ENCODE results near the gene CNOT3.

CNOT3 gene

GRCh38 chr19:54147676-54148075 is 10.1 kb downstream of the CNOT3 start:
- H3K36me3 ChIP-seq (ENCODE audit: low read length): peaks cover 3% of the 10 kb centered on the region; the same call in 1 of the 2 replicates
- H3K9ac ChIP-seq (ENCODE audit: low read length): no peak overlapping the region
- H3K79me2 ChIP-seq (ENCODE audit: insufficient read depth, low read length): peaks cover under 1% of the 10 kb centered on the region; the same call in 1 of the 2 replicates
- H3K9me2 ChIP-seq (replicated peaks; ENCODE audit: insufficient read depth, low read length): no peaks in the 10 kb centered on the region
- no peaks in the 10 kb centered on the region for H3F3A ChIP-seq (ENCODE audit: insufficient read depth)
- H3K27me3 ChIP-seq (ENCODE audit: low read length): no peaks in the 10 kb centered on the region
- H4K20me1 ChIP-seq (ENCODE audit: low read depth, low read length): no peaks in the 10 kb centered on the region
- H3K4me3 ChIP-seq (ENCODE audit: insufficient read depth, low read length, poor library complexity, severe bottlenecking): no peak overlapping the region
- H3K9me3 ChIP-seq (ENCODE audit: insufficient read depth, low read length): no peaks in the 10 kb centered on the region
- H3K4me2 ChIP-seq (ENCODE audit: low read depth, low read length, poor library complexity, severe bottlenecking): no peak overlapping the region
- TF ChIP-seq EZH2phosphoT487 (conservative IDR thresholded peaks at IDR 0.05; ENCODE audit: low read length): no peak
- TF ChIP-seq, protein P1, sequence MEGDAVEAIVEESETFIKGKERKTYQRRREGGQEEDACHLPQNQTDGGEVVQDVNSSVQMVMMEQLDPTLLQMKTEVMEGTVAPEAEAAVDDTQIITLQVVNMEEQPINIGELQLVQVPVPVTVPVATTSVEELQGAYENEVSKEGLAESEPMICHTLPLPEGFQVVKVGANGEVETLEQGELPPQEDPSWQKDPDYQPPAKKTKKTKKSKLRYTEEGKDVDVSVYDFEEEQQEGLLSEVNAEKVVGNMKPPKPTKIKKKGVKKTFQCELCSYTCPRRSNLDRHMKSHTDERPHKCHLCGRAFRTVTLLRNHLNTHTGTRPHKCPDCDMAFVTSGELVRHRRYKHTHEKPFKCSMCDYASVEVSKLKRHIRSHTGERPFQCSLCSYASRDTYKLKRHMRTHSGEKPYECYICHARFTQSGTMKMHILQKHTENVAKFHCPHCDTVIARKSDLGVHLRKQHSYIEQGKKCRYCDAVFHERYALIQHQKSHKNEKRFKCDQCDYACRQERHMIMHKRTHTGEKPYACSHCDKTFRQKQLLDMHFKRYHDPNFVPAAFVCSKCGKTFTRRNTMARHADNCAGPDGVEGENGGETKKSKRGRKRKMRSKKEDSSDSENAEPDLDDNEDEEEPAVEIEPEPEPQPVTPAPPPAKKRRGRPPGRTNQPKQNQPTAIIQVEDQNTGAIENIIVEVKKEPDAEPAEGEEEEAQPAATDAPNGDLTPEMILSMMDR (IDR thresholded peaks at IDR 0.05; ENCODE audit: insufficient read depth, low read length, poor library complexity, severe bottlenecking): no peak
- no peak overlapping the region for H3K27ac ChIP-seq (ENCODE audit: low read depth, low read length)
- H2AFZ ChIP-seq (ENCODE audit: low read depth, low read length, severe bottlenecking): no peak overlapping the region

GRCh38 chr19:54148158-54148557 is 10.6 kb downstream of the CNOT3 start:
- Histone ChIP-seq H3K79me2 (ENCODE audit: insufficient read depth, low read length) (no peaks in the 10 kb centered on the region), H3K9ac (ENCODE audit: low read length) (no peak overlapping the region), H3K4me3 (ENCODE audit: insufficient read depth, low read length, poor library complexity, severe bottlenecking) (no peak overlapping the region), H3K27me3 (ENCODE audit: low read length) (no peaks in the 10 kb centered on the region), H3K36me3 (ENCODE audit: low read length) (peaks cover 3% of the 10 kb centered on the region; the same call in 1 of the 2 replicates), H3K4me2 (ENCODE audit: low read depth, low read length, poor library complexity, severe bottlenecking) (no peak overlapping the region), H3K9me3 (ENCODE audit: insufficient read depth, low read length) (no peaks in the 10 kb centered on the region), H3K9me2 (replicated peaks; ENCODE audit: insufficient read depth, low read length) (no peaks in the 10 kb centered on the region), H2AFZ (ENCODE audit: low read depth, low read length, severe bottlenecking) (no peak overlapping the region), H4K20me1 (ENCODE audit: low read depth, low read length) (no peaks in the 10 kb centered on the region), H3F3A (ENCODE audit: insufficient read depth) (no peaks in the 10 kb centered on the region), H3K27ac (ENCODE audit: low read depth, low read length) (no peak overlapping the region)
- TF ChIP-seq EZH2phosphoT487 (conservative IDR thresholded peaks at IDR 0.05; ENCODE audit: low read length): no peak
- TF ChIP-seq, protein P1 (IDR thresholded peaks at IDR 0.05; ENCODE audit: insufficient read depth, low read length, poor library complexity, severe bottlenecking): no peak

DNA sequence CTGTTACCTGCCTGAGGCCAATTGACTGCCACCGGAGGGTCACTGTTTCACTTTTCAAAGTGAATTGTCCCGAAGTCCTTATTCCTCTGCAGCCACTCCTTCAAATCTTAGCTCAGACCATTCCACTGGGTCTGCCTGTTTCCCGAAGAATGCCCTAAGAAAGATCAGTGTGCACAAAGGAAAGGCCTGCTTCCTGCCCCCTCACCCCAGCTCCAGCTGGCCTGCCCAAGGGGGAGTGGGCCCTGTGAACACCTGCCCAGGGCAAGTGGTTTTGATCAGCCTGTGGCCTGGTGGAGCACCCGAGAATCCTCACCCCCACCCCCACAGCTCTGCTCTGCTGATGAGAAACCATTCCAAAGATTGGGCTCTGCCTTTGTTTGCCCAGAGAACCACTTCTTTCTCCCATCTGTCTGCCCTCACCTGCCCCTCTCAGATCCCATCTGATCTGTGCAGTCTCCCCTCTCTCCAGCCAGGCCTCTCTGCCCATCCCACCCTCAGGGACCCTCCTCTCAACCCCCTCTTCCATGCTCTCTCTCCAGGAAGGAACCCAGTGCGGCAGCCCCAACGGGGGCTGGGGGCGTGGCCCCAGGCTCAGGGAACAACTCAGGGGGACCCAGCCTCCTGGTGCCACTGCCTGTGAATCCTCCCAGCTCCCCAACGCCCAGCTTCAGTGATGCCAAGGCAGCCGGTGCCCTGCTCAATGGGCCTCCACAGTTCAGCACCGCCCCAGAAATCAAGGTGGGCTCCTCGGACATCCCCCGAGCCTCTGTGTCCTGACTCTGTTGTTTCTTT is 11.7 kb downstream of the CNOT3 start:
- H2AFZ ChIP-seq (ENCODE audit: low read depth, low read length, severe bottlenecking): no peak overlapping the region
- H3K4me2 ChIP-seq (ENCODE audit: low read depth, low read length, poor library complexity, severe bottlenecking): no peak overlapping the region
- H3K27me3 ChIP-seq (ENCODE audit: low read length): no peaks in the 10 kb centered on the region
- no peaks in the 10 kb centered on the region for H4K20me1 ChIP-seq (ENCODE audit: low read depth, low read length)
- peaks cover 3% of the 10 kb centered on the region; the same call in 1 of the 2 replicates for H3K36me3 ChIP-seq (ENCODE audit: low read length)
- no peaks in the 10 kb centered on the region for H3K9me3 ChIP-seq (ENCODE audit: insufficient read depth, low read length)
- TF ChIP-seq, protein P1 (IDR thresholded peaks at IDR 0.05; ENCODE audit: insufficient read depth, low read length, poor library complexity, severe bottlenecking): no peak
- TF ChIP-seq EZH2phosphoT487 (conservative IDR thresholded peaks at IDR 0.05; ENCODE audit: low read length): no peak
- no peak overlapping the region for H3K4me3 ChIP-seq (ENCODE audit: insufficient read depth, low read length, poor library complexity, severe bottlenecking)
- no peak overlapping the region for H3K9ac ChIP-seq (ENCODE audit: low read length)
- no peaks in the 10 kb centered on the region for H3K9me2 ChIP-seq (replicated peaks; ENCODE audit: insufficient read depth, low read length)
- no peaks in the 10 kb centered on the region for H3K79me2 ChIP-seq (ENCODE audit: insufficient read depth, low read length)
- no peak overlapping the region for H3K27ac ChIP-seq (ENCODE audit: low read depth, low read length)
- H3F3A ChIP-seq (ENCODE audit: insufficient read depth): peaks cover 2% of the 10 kb centered on the region; the same call in 1 of the 2 replicates

Data from SU-DHL-6 (cell line).